HG02840 (cell line): ENCODE data around the gene GPSM3.
A peak's percentile ranks its signal among the peaks of the same experiment; 100 is the strongest.
"Not testable (repeated sequence)": the region's sequence is repeated elsewhere in the genome, so short reads cannot be mapped to it uniquely, and the experiment has no call there.

Experiments used
- ATAC-seq: cut with Tn5 transposase; IDR thresholded peaks from one replicate; pipeline ENCODE4 v1.9.1; 2021; ENCODE audit warnings: mild to moderate bottlenecking, moderate library complexity, moderate number of reproducible peaks; ENCODE audit not compliant: unreplicated experiment, low FRiP score

Gene GPSM3

GRCh38 chr6:32188381-32189068 is 3.9 kb downstream of the GPSM3 start:
- ATAC-seq = no peak

GRCh38 chr6:32187725-32188380 is 4.6 kb downstream of the GPSM3 start:
- not testable (repeated sequence) for ATAC-seq

- ATAC-seq = no peak
Observed at GRCh38 chr6:32187009-32187709, 5.3 kb downstream of the GPSM3 start.

- not testable (repeated sequence) for ATAC-seq
Observed at GRCh38 chr6:32186151-32186840, 6.1 kb downstream of the GPSM3 start.

- ATAC-seq = not testable (repeated sequence)
Observed at GRCh38 chr6:32185681-32186131, 6.7 kb downstream of the GPSM3 start.

GRCh38 chr6:32184084-32184640 is 8.3 kb downstream of the GPSM3 start, which contains the start of gene AGER:
AGER (minus strand) TSS chr6:32184253; CDS start chr6:32184222, 31 bp downstream.
- ATAC-seq = no peak

GRCh38 chr6:32183483-32184083 is 8.9 kb downstream of the GPSM3 start:
- no peak for ATAC-seq

GRCh38 chr6:32183030-32183429 is 9.4 kb downstream of the GPSM3 start:
- ATAC-seq = no peak

GRCh38 chr6:32182555-32182981 is 9.9 kb downstream of the GPSM3 start:
- ATAC-seq = no peak

- ATAC-seq = no peak
Observed at GRCh38 chr6:32181915-32182529, 10.4 kb downstream of the GPSM3 start.

GRCh38 chr6:32181148-32181702 is 11.2 kb downstream of the GPSM3 start:
- no peak for ATAC-seq

- ATAC-seq = no peak
Observed at GRCh38 chr6:32179766-32180405, 12.6 kb downstream of the GPSM3 start.

GRCh38 chr6:32178547-32179440 is 13.6 kb downstream of the GPSM3 start:
- no peak for ATAC-seq

GRCh38 chr6:32177788-32178546 is 14.5 kb downstream of the GPSM3 start, which contains the start of gene RNF5:
RNF5 (plus strand) TSS chr6:32178405; CDS start chr6:32178512, 107 bp downstream.
- peak; percentile 70 for ATAC-seq

GRCh38 chr6:32177183-32177787 is 15.2 kb downstream of the GPSM3 start:
- ATAC-seq = no peak

GRCh38 chr6:32176476-32177182 is 15.8 kb downstream of the GPSM3 start:
- ATAC-seq = no peak
